BLaER1 treated with 17β-estradiol and CSF1 and Interleukin-3, amounts not matched to agents 10 nM and 100 nM (cell line): Measurements from ENCODE around the gene LRRC27.
A peak's percentile ranks its signal among the peaks of the same experiment; 100 is the strongest.

Source experiments
- H3K27ac ChIP-seq, 11 experiments: shearing (Covaris generic); formaldehyde crosslinking; 2 replicates each; pipeline ENCODE4 v1.8.1; 2022
- H3K27me3 ChIP-seq, 11 experiments: shearing (Covaris generic); formaldehyde crosslinking; 2 replicates each; pipeline ENCODE4 v1.8.1; 2022
- H3K36me3 ChIP-seq, 11 experiments: shearing (Covaris generic); formaldehyde crosslinking; 2 replicates each; pipeline ENCODE4 v1.8.1; 2022
- H3K4me1 ChIP-seq, 10 experiments: shearing (Covaris generic); formaldehyde crosslinking; 2 replicates each; pipeline ENCODE4 v1.8.1; 2022
- H3K4me2 ChIP-seq, 11 experiments: shearing (Covaris generic); formaldehyde crosslinking; 2 replicates each; pipeline ENCODE4 v1.8.1; 2022
- H3K4me3 ChIP-seq, 10 experiments: shearing (Covaris generic); formaldehyde crosslinking; 2 replicates each; pipeline ENCODE4 v1.8.1; 2022
- H3K9ac ChIP-seq, 11 experiments: shearing (Covaris generic); formaldehyde crosslinking; 2 replicates each; pipeline ENCODE4 v1.8.1; 2022
- H3K9me3 ChIP-seq, 11 experiments: shearing (Covaris generic); formaldehyde crosslinking; replicated peaks in 1 of 11; 2 replicates each; pipeline ENCODE4 v1.8.1; 2022
- H4K20me1 ChIP-seq, 11 experiments: shearing (Covaris generic); formaldehyde crosslinking; 2 replicates each; pipeline ENCODE4 v1.8.1; 2022
- Cebpa-rat ChIP-seq, 11 experiments: shearing (Covaris generic); IDR thresholded peaks; 2 replicates each; pipeline ENCODE4 v1.8.1; 2022

The LRRC27 gene

GRCh38 chr10:132305654-132306342 is 26.2 kb upstream of the LRRC27 start:
- Histone ChIP-seq H3K27me3 (peaks cover 35 to 83% (median 68%) of the 10 kb centered on the region in 11 experiments), H3K4me1 (peaks cover 27 to 77% (median 69%) of the 10 kb centered on the region in 10 experiments)

GRCh38 chr10:132306343-132306685 is 25.7 kb upstream of the LRRC27 start:
- H3K9me3 ChIP-seq, result peaks cover 7 to 17% (median 12%) of the 10 kb centered on the region in 11 experiments; a peak in 18 of 22 replicates
- no peak overlapping the region for H3K27ac ChIP-seq
- H3K36me3 ChIP-seq, result no peaks in the 10 kb centered on the region; a peak in 1 of 22 replicates
- H3K4me1 ChIP-seq, result peaks cover 27 to 76% (median 66%) of the 10 kb centered on the region in 10 experiments
- peaks cover 35 to 82% (median 68%) of the 10 kb centered on the region in 11 experiments for H3K27me3 ChIP-seq
- H4K20me1 ChIP-seq, result peaks cover 0 to 60% (median 29%) of the 10 kb centered on the region in 11 experiments; a peak in 16 of 22 replicates
- no peak overlapping the region for H3K9ac ChIP-seq
- no peak for TF ChIP-seq Cebpa-rat (IDR thresholded peaks at IDR 0.05)
- no peak overlapping the region for H3K4me3 ChIP-seq
- peak overlapping the region in 4 of 11 experiments; percentile 95 to 98 (median 96); a peak in 4 of 22 replicates for H3K4me2 ChIP-seq

More at GRCh38 chr10:132305654-132306342, 26.2 kb upstream of the LRRC27 start:
- H3K27ac ChIP-seq, result no peak overlapping the region
- H3K9ac ChIP-seq, result no peak overlapping the region
- no peak overlapping the region for H3K4me2 ChIP-seq
- H3K36me3 ChIP-seq, result no peaks in the 10 kb centered on the region; a peak in 1 of 22 replicates
- peaks cover 0 to 65% (median 30%) of the 10 kb centered on the region in 11 experiments; a peak in 16 of 22 replicates for H4K20me1 ChIP-seq
- H3K4me3 ChIP-seq, result no peak overlapping the region
- H3K9me3 ChIP-seq, result peaks cover 7 to 17% (median 12%) of the 10 kb centered on the region in 11 experiments; a peak in 18 of 22 replicates
- TF ChIP-seq Cebpa-rat (IDR thresholded peaks at IDR 0.05), result no peak

- Histone ChIP-seq H3K4me2 (peak overlapping the region; percentile 95 to 100 (median 97)), H4K20me1 (peaks cover 0 to 55% (median 27%) of the 10 kb centered on the region in 11 experiments; a peak in 16 of 22 replicates), H3K27ac (0 out of 22 replicates have a peak overlapping the region, but pooled peaks of 1 of the 11 experiments have one; percentile 40), H3K27me3 (peaks cover 35 to 74% (median 63%) of the 10 kb centered on the region in 11 experiments), H3K9me3 (peaks cover 7 to 17% (median 12%) of the 10 kb centered on the region in 11 experiments; a peak in 18 of 22 replicates), H3K4me3 (peak overlapping the region; percentile 69 to 79 (median 74)), H3K9ac (peak overlapping the region; percentile 58 to 80 (median 72)), H3K36me3 (no peaks in the 10 kb centered on the region; a peak in 1 of 22 replicates), H3K4me1 (peaks cover 27 to 69% (median 58%) of the 10 kb centered on the region in 10 experiments)
- no peak for TF ChIP-seq Cebpa-rat (IDR thresholded peaks at IDR 0.05)
Measured at GRCh38 chr10:132306864-132307751, 24.9 kb upstream of the LRRC27 start.

GRCh38 chr10:132307823-132308586 is 24.0 kb upstream of the LRRC27 start, which contains the start of gene STK32C:
Gene STK32C (minus strand): TSS chr10:132307950. CDS start chr10:132307833, 117 bp downstream.
- H3K9ac ChIP-seq, result peak within 1 kb of the TSS; percentile 67 to 81 (median 78)
- no peak for TF ChIP-seq Cebpa-rat (IDR thresholded peaks at IDR 0.05)
- peaks cover 19 to 64% (median 49%) of the 10 kb centered on the region in 10 experiments for H3K4me1 ChIP-seq
- H3K4me3 ChIP-seq, result peak within 1 kb of the TSS; percentile 69 to 85 (median 75)
- H3K36me3 ChIP-seq, result no peaks in the 10 kb centered on the region; a peak in 1 of 22 replicates
- H3K27ac ChIP-seq, result peak within 1 kb of the TSS in 9 of 11 experiments; percentile 46 to 74 (median 59); a peak in 16 of 22 replicates
- peaks cover 0 to 46% (median 19%) of the 10 kb centered on the region in 11 experiments; a peak in 16 of 22 replicates for H4K20me1 ChIP-seq
- H3K27me3 ChIP-seq, result peaks cover 35 to 65% (median 54%) of the 10 kb centered on the region in 11 experiments
- peak within 1 kb of the TSS; percentile 96 to 100 (median 98) for H3K4me2 ChIP-seq
- H3K9me3 ChIP-seq, result peaks cover 7 to 17% (median 13%) of the 10 kb centered on the region in 11 experiments; a peak in 18 of 22 replicates

GRCh38 chr10:132308587-132309470 is 23.2 kb upstream of the LRRC27 start:
- H3K4me1 ChIP-seq, result peaks cover 11 to 56% (median 40%) of the 10 kb centered on the region in 10 experiments
- peak overlapping the region in 9 of 11 experiments; percentile 22 to 74 (median 59); a peak in 15 of 22 replicates for H3K27ac ChIP-seq
- H3K4me3 ChIP-seq, result peak overlapping the region; percentile 65 to 85 (median 74)
- no peak for TF ChIP-seq Cebpa-rat (IDR thresholded peaks at IDR 0.05)
- peaks cover 0 to 41% (median 18%) of the 10 kb centered on the region in 11 experiments; a peak in 15 of 22 replicates for H4K20me1 ChIP-seq
- peaks cover 35 to 56% (median 50%) of the 10 kb centered on the region in 11 experiments for H3K27me3 ChIP-seq
- peak overlapping the region; percentile 67 to 81 (median 77); a peak in 21 of 22 replicates for H3K9ac ChIP-seq
- peaks cover 13 to 25% (median 18%) of the 10 kb centered on the region in 11 experiments for H3K9me3 ChIP-seq
- H3K4me2 ChIP-seq, result peak overlapping the region; percentile 92 to 99 (median 97)
- peaks cover 0 to 8% (median 0%) of the 10 kb centered on the region in 11 experiments; a peak in 4 of 22 replicates for H3K36me3 ChIP-seq

- Histone ChIP-seq H3K27me3 (peaks cover 33 to 50% (median 44%) of the 10 kb centered on the region in 11 experiments), H3K9me3 (peaks cover 19 to 31% (median 24%) of the 10 kb centered on the region in 11 experiments), H3K4me3 (no peak overlapping the region), H3K4me1 (peaks cover 11 to 50% (median 35%) of the 10 kb centered on the region in 10 experiments), H3K4me2 (peak overlapping the region in 10 of 11 experiments; percentile 92 to 99 (median 98); a peak in 19 of 22 replicates), H3K27ac (no peak overlapping the region), H4K20me1 (peaks cover 0 to 37% (median 15%) of the 10 kb centered on the region in 11 experiments; a peak in 15 of 22 replicates), H3K36me3 (peaks cover 0 to 8% (median 0%) of the 10 kb centered on the region in 11 experiments; a peak in 4 of 22 replicates), H3K9ac (no peak overlapping the region)
- TF ChIP-seq Cebpa-rat (IDR thresholded peaks at IDR 0.05), result no peak
Measured at GRCh38 chr10:132309471-132309865, 22.5 kb upstream of the LRRC27 start.
